IPS-20b (cell line): ENCODE measurements around the gene TMEM123.

Experiments
- H3K27ac ChIP-seq: one replicate; pipeline ENCODE4 v1.5.1; 2013; ENCODE audit warnings: low read length
- H3K27me3 ChIP-seq: 2 replicates; pipeline ENCODE4 v1.6.1; 2013; ENCODE audit warnings: mild to moderate bottlenecking, low read length, inconsistent platforms; ENCODE audit not compliant: insufficient read depth
- H3K36me3 ChIP-seq: 2 replicates; pipeline ENCODE4 v1.6.1; 2013; ENCODE audit warnings: low read depth, mild to moderate bottlenecking, inconsistent platforms, low read length, moderate library complexity; ENCODE audit not compliant: insufficient read depth
- H3K4me1 ChIP-seq: 2 replicates; pipeline ENCODE4 v1.6.1; 2013; ENCODE audit warnings: mild to moderate bottlenecking, control low read depth, inconsistent platforms, low read length, moderate library complexity; ENCODE audit not compliant: insufficient read depth
- H3K4me3 ChIP-seq: 2 replicates; pipeline ENCODE4 v1.5.1; 2013; ENCODE audit warnings: mild to moderate bottlenecking, low read length, inconsistent platforms
- H3K9ac ChIP-seq: 2 replicates; pipeline ENCODE4 v1.6.1; 2013; ENCODE audit warnings: low read depth, mild to moderate bottlenecking, inconsistent platforms, low read length, moderate library complexity
- H3K9me3 ChIP-seq: 2 replicates; pipeline ENCODE4 v1.6.1; 2013; ENCODE audit warnings: mild to moderate bottlenecking, low read depth, low read length, inconsistent platforms; ENCODE audit not compliant: insufficient read depth

TMEM123 gene

DNA sequence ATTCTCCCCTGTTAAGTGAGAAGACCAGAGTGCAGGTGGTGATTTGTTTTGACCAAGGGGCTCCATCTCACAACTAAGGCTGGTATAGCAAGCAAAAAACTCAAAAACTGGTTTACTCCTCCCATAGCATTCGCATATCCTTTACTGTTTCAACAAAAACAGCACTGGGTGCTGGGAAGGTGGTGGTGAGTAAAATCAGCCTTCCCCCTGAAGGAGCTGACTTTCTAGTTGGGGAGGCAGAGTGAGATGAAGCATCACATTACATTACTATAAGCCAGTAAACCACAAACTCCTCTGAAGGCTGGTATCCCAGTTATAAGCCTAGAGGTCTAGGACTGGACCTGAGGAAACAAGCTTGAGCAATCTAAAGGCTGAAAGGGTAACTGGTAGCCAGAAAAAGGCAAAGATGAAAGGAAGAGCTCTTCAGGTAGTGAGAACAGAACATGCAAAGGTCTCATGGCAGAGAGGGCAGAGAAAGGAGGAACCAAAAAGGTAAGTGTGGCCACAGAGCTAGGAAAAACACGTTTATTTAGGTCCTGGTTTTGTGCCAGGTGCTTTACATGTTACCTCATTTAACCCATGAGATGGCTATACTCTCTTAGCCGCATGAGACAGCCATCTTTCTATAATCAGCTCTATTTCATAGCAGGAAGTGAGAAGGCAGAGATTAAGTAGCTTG is 22.3 kb downstream of the TMEM123 start:
- peaks cover 13% of the 10 kb centered on the region; the same call in 1 of the 2 replicates for H3K36me3 ChIP-seq
- H3K4me3 ChIP-seq = no peak overlapping the region
- H3K9ac ChIP-seq = no peak overlapping the region
- H3K27me3 ChIP-seq = no peaks in the 10 kb centered on the region
- peaks cover 27% of the 10 kb centered on the region for H3K9me3 ChIP-seq
- H3K4me1 ChIP-seq = peaks cover 3% of the 10 kb centered on the region; the same call in 1 of the 2 replicates
- no peak overlapping the region for H3K27ac ChIP-seq

DNA sequence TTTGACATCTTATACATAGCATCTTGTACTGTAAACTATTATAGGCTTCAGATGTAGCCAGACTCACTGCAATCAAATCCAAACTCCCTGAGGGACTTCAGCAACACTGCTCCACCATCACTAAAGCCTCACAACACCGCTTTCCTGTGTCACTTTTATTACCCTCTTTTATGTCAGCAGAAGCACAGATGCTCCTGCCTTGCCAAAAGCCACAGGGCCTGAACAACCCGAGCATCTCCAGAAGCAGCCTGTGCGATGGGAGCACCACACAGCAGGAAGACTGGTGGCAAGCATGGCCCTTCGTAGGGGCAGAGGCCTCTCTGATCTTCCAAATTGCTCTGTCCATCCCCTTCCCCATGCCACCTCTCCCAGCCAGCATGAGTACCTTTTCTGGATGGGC is 22.9 kb downstream of the TMEM123 start:
- H3K9ac ChIP-seq = no peak overlapping the region
- no peaks in the 10 kb centered on the region for H3K27me3 ChIP-seq
- peaks cover 13% of the 10 kb centered on the region; the same call in 1 of the 2 replicates for H3K36me3 ChIP-seq
- peaks cover 27% of the 10 kb centered on the region for H3K9me3 ChIP-seq
- no peak overlapping the region for H3K27ac ChIP-seq
- peaks cover 3% of the 10 kb centered on the region; the same call in 1 of the 2 replicates for H3K4me1 ChIP-seq
- no peak overlapping the region for H3K4me3 ChIP-seq

DNA sequence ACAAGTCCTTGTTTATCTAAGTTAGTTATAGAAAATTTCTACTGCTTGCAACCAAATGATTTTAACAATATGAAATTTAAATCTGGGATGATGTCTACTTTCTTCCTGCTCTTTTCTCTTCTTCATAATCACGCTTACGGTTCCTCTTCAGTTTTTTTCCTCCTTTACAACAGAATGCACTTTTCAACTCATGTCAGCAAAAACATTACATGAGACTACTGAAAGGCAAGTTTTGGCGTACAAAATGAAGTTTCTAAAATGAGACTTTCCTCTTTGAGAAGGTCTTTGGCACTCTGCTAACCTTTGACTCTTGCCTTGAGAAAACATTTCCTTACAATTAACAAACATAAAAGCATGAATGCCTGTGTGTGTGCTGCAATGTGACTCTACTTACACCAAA is 23.3 kb downstream of the TMEM123 start:
- no peak overlapping the region for H3K4me3 ChIP-seq
- H3K27me3 ChIP-seq = no peaks in the 10 kb centered on the region
- H3K36me3 ChIP-seq = peaks cover 9% of the 10 kb centered on the region; the same call in 1 of the 2 replicates
- H3K9ac ChIP-seq = no peak overlapping the region
- H3K9me3 ChIP-seq = peaks cover 24% of the 10 kb centered on the region; the same call in 1 of the 2 replicates
- H3K4me1 ChIP-seq = peaks cover 3% of the 10 kb centered on the region; the same call in 1 of the 2 replicates
- H3K27ac ChIP-seq = no peak overlapping the region

- H3K27ac ChIP-seq = no peak overlapping the region
- H3K36me3 ChIP-seq = peaks cover 3% of the 10 kb centered on the region; the same call in 1 of the 2 replicates
- no peaks in the 10 kb centered on the region for H3K27me3 ChIP-seq
- peaks cover 3% of the 10 kb centered on the region; the same call in 1 of the 2 replicates for H3K4me1 ChIP-seq
- H3K9ac ChIP-seq = no peak overlapping the region
- H3K9me3 ChIP-seq = peaks cover 19% of the 10 kb centered on the region; the same call in 1 of the 2 replicates
- H3K4me3 ChIP-seq = no peak overlapping the region
Measured at GRCh38 chr11:102428696-102429095, 23.9 kb downstream of the TMEM123 start.

- no peaks in the 10 kb centered on the region; the same call in 1 of the 2 replicates for H3K36me3 ChIP-seq
- peaks cover 3% of the 10 kb centered on the region; the same call in 1 of the 2 replicates for H3K4me1 ChIP-seq
- 0 out of 2 replicates have a peak, but pooled peaks cover 2% of the 10 kb centered on the region for H3K9me3 ChIP-seq
- H3K27me3 ChIP-seq = no peaks in the 10 kb centered on the region
- H3K9ac ChIP-seq = no peak overlapping the region
- H3K4me3 ChIP-seq = no peak overlapping the region
- H3K27ac ChIP-seq = no peak overlapping the region
Measured at GRCh38 chr11:102427068-102427467, 25.5 kb downstream of the TMEM123 start.

GRCh38 chr11:102426570-102426969 is 26.0 kb downstream of the TMEM123 start:
- H3K9ac ChIP-seq = no peak overlapping the region
- H3K27me3 ChIP-seq = no peaks in the 10 kb centered on the region
- H3K4me1 ChIP-seq = peaks cover 3% of the 10 kb centered on the region; the same call in 1 of the 2 replicates
- H3K27ac ChIP-seq = no peak overlapping the region
- no peaks in the 10 kb centered on the region for H3K36me3 ChIP-seq
- no peaks in the 10 kb centered on the region for H3K9me3 ChIP-seq
- no peak overlapping the region for H3K4me3 ChIP-seq

GRCh38 chr11:102426000-102426399 is 26.6 kb downstream of the TMEM123 start:
- no peaks in the 10 kb centered on the region for H3K9me3 ChIP-seq
- no peak overlapping the region for H3K27ac ChIP-seq
- H3K36me3 ChIP-seq = no peaks in the 10 kb centered on the region
- H3K27me3 ChIP-seq = no peaks in the 10 kb centered on the region
- H3K4me1 ChIP-seq = peaks cover 3% of the 10 kb centered on the region; the same call in 1 of the 2 replicates
- no peak overlapping the region for H3K9ac ChIP-seq
- H3K4me3 ChIP-seq = no peak overlapping the region

DNA sequence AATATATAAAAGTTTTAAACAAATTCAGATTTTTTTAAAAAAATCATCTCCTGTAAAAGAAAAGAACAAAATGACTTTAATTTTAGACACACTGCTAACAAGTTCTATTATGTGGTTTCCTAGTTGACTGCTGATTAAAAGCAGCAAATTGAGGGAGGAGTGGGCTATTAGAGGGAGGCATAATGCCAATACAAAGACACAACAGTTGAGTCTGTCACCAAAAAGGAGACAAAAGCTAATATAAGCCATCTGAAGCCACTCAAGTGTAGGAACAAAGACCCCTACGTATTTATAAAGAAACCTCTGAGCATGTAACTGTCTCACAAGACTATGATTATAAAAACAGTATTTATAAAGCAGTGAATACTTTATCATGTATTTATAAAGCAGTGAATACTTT is 28.6 kb downstream of the TMEM123 start:
- H3K36me3 ChIP-seq = no peaks in the 10 kb centered on the region
- no peak overlapping the region for H3K9ac ChIP-seq
- no peaks in the 10 kb centered on the region for H3K27me3 ChIP-seq
- no peak overlapping the region for H3K27ac ChIP-seq
- H3K9me3 ChIP-seq = no peaks in the 10 kb centered on the region
- no peak overlapping the region for H3K4me3 ChIP-seq
- H3K4me1 ChIP-seq = no peaks in the 10 kb centered on the region

DNA sequence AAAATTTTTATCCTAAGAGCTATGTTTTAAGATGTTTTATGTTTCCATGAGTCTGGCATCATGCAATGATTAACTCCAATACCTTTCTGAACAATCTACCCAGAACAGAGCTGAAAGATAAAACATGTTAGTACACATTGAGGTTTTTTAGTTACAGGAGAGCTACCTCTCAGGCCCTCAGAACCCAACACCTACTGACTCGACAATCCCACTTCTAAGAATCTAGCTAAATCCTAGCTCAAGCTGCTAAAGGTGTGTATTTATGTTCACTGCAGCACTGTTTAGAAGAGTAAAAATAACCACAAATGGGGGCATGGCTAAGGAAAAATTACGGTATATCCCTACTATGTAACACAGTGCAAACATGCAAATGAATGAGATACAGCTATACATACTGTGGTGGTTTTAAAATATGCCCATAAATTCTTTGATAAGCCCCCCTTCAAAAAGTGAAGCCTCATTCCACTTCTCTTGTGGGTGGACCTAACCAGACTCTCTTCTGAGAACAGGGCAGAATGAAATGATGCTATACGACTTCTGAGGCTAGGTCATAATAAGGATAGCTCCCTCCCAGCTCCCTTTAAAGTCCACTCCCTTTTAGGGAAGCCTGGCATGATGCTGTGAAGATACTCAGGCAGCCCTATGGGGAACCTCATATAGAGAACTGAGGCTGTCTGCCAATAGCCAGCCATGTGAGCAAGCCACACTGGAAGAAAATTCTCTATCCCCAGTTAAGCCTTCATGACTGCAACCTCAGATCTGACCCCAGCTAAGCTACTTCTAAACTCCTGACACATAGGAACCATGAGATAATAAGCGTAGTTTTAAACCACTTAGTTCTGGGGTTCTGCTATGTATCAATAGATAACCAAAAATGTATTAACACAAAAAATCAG is 29.5 kb downstream of the TMEM123 start:
- H3K9ac ChIP-seq = no peak overlapping the region
- no peak overlapping the region for H3K4me3 ChIP-seq
- peaks cover 3% of the 10 kb centered on the region; the same call in 1 of the 2 replicates for H3K9me3 ChIP-seq
- no peak overlapping the region for H3K27ac ChIP-seq
- no peaks in the 10 kb centered on the region for H3K4me1 ChIP-seq
- H3K36me3 ChIP-seq = no peaks in the 10 kb centered on the region
- no peaks in the 10 kb centered on the region for H3K27me3 ChIP-seq

DNA sequence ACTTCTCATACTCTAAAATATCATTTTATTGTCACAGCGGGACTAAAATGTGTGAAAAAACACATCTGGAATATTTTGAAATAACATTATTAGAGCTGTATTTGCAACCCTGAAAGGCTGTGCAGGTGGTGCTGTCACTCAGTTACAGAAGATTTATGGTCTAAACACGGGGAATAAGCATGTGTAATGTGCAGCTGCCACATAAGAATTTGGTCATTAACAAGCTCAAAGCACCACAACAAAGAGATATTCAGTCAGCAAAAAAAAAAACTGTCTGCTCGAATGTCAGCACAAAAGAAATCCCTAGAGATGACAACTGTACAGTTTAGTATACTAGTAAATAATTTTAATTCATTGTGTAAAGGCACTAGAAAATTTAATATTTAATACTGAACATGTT is 31.3 kb downstream of the TMEM123 start:
- no peaks in the 10 kb centered on the region for H3K27me3 ChIP-seq
- no peak overlapping the region for H3K9ac ChIP-seq
- no peaks in the 10 kb centered on the region for H3K36me3 ChIP-seq
- peaks cover 8% of the 10 kb centered on the region; the same call in 1 of the 2 replicates for H3K9me3 ChIP-seq
- H3K4me3 ChIP-seq = no peak overlapping the region
- no peaks in the 10 kb centered on the region for H3K4me1 ChIP-seq
- H3K27ac ChIP-seq = no peak overlapping the region

GRCh38 chr11:102420547-102420946 is 32.0 kb downstream of the TMEM123 start:
- Histone ChIP-seq H3K9me3 (peaks cover 8% of the 10 kb centered on the region; the same call in 1 of the 2 replicates), H3K9ac (no peak overlapping the region), H3K27me3 (no peaks in the 10 kb centered on the region), H3K27ac (no peak overlapping the region), H3K36me3 (no peaks in the 10 kb centered on the region), H3K4me1 (no peaks in the 10 kb centered on the region), H3K4me3 (no peak overlapping the region)
